GM12865 (cell line): Measurements from ENCODE around the gene CD276.

Source experiments
- DNase-seq: peaks from one replicate; pipeline ENCODE4 v3.0.0; 2010; ENCODE audit warnings: low read depth
- H3K4me3 ChIP-seq: 2 replicates; pipeline ENCODE4 v1.5.1; 2011; ENCODE audit warnings: mild to moderate bottlenecking, low read depth, low read length, control low read depth
- CTCF ChIP-seq: IDR thresholded peaks from 2 replicates; pipeline ENCODE4 v1.5.1; 2011; ENCODE audit warnings: low read length, control low read depth, low read depth, inconsistent platforms; ENCODE audit not compliant: insufficient read depth; ENCODE audit errors: missing control alignments

The CD276 gene

GRCh38 chr15:73751899-73752805, 68.0 kb downstream of the CD276 start:
- no peak for DNase-seq
- TF ChIP-seq CTCF, result no peak
- no peak overlapping the region for H3K4me3 ChIP-seq

DNA sequence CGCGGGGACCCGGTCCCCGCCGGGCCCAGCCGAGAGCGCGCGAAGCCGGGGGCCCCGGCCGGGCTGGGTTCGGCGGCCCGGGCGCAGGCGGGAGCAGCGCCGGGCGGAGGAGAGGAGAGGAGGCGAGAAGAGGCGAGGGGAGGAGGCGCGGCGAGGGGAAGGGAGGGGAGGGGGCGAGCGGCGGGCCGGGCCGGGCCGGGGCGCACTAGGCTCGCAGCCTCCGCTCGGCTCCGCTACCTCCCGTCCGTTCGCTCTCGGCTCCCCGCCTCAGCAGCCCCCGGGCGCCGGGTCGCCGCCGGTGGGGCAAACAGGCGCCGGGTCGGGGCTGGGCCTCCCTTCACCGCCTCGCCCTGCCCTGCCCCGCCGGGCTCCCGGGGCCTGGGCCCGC, 68.6 kb downstream of the CD276 start:
- no peak for DNase-seq

DNA sequence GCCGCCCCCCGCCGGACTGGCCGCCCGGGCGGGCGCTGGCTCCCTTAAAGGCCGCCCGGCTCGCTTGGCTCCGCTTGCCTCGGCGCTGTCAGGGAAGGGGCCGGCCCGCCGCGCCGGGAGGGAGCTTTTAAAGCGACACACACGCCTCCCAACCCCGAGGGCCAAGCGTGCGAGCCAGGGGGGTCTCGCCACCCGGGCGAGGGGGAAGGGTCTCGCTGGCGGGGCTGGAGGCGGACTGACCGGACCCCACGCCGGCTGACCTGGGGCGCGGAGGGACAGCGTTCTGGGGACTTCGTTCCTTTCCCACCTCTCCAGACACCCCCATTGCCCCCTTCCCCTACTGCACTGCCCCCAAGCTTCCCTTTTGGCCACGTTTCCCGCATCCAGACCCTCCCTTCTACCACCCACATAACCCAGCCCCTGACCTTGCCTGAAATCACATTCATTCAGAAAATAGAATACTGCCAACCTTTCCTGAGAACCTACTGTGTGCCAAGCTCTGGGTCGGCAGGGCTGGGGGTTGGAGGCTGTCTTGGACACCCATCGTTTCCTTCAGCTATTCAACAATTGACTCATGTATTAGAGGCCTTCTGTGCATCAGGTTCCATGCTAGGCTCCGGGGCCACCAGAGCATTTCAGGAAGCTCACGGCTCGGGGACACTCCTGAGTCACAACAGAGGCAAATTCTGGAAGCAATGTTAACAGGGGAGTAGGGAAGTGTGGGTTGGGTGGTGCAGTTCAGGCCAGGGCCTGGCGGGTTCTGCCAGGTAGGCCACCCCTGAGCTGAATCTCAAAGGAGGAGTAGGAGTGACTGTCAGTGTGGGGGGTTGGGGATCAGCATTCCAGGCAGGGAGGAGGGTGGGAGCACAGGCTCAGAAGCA, 69.3 kb downstream of the CD276 start, which contains the start of gene INSYN1:
Gene INSYN1, minus strand, starts transcription at position 102 of the 881 bp plus-strand sequence. CDS start 2,221 bp downstream, outside the sequence.
- no peak for DNase-seq
- no peak for TF ChIP-seq CTCF
- no peak within 1 kb of the TSS for H3K4me3 ChIP-seq

More for the DNA sequence above, 68.6 kb downstream of the CD276 start:
- no peak for TF ChIP-seq CTCF
- no peak overlapping the region for H3K4me3 ChIP-seq

DNA sequence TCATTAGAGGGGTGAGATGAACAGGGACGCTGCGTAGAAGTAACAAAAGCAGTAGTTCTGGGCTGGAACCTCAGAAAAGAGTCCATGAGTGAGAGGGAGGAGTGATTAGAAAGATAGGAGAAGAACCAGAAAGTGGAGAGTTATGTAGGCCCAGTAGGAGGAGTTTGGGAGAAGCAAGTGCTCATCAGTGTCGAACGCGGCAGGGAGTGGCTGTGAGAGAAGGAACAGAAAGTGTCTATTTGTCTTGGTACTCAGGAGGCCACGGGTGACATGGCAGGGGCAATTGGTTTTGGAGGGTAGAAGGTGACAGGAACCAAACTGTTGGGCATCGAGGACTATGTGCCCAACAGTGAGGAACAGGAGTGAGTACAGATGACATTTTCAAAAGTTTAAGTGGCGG, 70.3 kb downstream of the CD276 start:
- no peak for TF ChIP-seq CTCF
- no peak overlapping the region for H3K4me3 ChIP-seq
- no peak for DNase-seq

GRCh38 chr15:73755481-73755880, 71.3 kb downstream of the CD276 start:
- no peak for DNase-seq
- no peak overlapping the region for H3K4me3 ChIP-seq
- TF ChIP-seq CTCF, result no peak

DNA sequence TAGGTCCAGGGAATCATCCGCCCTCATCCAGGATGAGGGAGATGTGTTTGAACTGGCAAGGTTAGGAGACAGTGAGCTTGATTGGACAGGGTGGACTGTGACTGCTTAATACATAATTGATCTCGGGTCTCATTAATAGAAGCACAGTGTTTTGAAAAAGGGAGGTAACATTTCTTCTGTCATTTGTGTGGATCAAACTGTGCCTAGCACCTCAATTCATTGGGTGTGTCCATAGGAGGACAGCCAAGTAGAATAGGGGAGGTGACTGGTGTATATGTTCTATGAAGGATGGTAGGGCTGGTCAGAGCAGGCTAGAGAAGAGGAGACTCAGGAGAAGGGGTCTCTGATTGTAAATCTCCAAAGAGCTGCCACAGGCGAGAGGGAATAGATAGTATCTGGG, 71.8 kb downstream of the CD276 start:
- no peak for DNase-seq
- no peak for TF ChIP-seq CTCF

More for the DNA sequence above, 71.8 kb downstream of the CD276 start:
- no peak overlapping the region for H3K4me3 ChIP-seq
